CD4-positive, alpha-beta T cell treated with Interleukin-6 for 4 hours (primary cell): Measurements from ENCODE around the gene ITGA6.
"Not testable (repeated sequence)": the region's sequence is repeated elsewhere in the genome, so short reads cannot be mapped to it uniquely, and the experiment has no call there.

Source experiments
- DNase-seq: peaks from one replicate; pipeline ENCODE4 v3.0.0-alpha.2; 2020; ENCODE audit warnings: mixed read lengths

The ITGA6 gene

DNA sequence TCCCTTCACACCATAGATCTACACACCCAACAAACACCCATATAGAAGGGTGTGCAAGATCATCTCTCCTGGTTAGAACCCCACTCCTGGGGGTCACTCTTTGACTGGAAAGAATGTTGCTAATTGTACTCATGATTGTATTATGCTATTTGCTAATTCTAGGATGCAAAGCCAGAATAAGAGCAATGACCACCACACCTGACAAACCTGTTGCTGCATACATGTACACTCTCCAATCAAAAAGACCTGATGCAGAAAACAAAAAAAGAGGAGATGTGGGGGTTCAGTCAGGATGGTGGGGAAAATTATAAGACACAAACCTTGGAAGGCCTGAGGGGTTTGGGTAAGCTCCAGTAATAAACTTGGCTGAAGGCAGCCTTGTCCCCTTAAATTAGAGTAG is 91.6 kb downstream of the ITGA6 start:
- DNase-seq: no peak

DNA sequence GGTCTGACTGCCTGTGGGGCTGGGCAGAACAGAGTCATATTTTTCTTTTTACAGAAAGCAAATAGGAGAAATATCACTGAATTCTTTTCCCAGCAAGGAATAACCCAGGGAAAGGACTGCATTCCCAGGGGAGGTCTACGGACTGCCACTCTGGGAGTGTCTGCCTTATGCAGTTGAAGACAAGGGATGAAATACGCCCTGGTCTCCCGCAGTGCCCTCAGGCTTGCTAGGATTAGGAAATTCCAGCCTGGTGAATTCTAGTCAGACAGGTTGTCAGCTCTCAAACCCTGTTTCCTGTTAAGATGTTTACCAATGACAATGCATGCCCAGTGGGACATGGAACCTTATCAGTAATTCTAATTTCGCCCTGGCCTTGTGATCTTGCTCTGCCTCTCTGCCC is 98.2 kb downstream of the ITGA6 start:
- DNase-seq: no peak

DNA sequence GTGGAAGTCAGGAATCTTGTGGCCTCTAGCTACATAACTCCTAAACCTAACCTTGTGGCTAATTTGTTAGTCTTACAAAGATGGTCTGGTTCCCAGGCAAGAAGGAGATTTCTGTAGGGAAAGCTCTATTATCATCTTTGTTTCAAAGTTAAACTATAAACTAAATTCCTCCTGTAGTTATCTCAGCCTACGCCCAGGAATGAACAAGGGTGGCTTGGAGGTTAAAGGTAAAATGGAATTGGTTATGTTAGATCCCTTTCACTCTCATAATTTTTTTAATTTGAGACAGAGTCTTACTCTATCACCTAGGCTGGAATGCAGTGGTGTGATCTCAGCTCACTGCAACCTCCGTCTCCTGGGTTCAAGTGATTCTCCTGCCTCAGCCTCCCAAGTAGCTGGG is 103.9 kb downstream of the ITGA6 start:
- no peak for DNase-seq

DNA sequence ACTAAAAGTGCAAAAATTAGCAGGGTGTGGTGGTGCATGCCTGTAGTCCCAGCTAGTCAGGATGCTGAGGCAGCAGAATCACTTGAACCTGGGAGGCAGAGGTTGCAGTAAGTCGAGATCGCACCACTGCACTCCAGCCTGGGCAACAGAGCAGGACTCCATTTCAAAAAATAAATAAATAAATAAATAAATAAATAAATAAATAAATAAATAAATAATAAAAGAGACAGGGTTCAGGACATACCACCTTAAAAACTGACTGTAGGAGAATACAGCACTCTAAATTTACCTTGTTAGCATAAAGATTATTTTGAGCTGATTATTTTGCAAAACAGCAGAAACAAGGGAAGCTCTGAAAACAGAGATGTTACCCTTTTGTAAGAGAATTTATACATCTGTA is 105.1 kb downstream of the ITGA6 start:
- not testable (repeated sequence) for DNase-seq

DNA sequence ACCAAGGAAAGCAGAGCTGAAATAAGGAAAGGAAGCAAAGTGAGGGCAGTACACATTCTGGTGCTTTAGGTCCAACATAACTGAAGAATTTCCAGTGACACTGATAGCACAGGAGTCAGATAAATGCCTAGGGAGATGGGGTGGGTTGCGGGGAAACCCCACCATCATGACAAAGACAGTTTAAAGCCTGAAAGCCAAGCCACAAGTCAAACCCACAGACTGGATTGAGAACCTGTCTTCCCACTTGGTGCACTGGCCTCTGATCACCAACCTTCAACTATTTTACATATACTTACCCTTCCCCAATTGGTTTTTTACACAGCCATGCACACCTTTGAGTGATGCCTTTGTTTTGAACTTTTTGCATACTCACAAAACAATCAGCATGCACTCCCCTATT is 106.3 kb downstream of the ITGA6 start:
- no peak for DNase-seq

DNA sequence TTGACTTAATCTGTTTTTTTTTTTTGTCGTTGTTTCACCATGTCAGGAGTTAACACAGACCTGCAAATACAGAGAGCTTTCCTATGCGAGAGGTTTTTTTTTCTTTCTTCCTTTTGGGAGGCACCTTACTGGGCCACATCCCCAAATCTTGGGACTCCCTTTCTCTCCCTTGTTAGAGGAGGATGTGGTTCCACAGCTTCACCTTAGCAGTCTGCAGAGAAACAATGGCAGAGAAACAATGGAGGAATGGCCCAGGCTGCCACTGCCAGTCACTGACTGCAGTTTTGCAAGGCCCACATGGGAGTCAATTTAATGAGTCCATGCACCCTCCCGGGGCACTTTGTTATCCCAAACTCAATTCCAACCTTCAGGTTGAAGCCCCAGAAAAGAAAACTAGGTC is 107.7 kb downstream of the ITGA6 start:
- no peak for DNase-seq

DNA sequence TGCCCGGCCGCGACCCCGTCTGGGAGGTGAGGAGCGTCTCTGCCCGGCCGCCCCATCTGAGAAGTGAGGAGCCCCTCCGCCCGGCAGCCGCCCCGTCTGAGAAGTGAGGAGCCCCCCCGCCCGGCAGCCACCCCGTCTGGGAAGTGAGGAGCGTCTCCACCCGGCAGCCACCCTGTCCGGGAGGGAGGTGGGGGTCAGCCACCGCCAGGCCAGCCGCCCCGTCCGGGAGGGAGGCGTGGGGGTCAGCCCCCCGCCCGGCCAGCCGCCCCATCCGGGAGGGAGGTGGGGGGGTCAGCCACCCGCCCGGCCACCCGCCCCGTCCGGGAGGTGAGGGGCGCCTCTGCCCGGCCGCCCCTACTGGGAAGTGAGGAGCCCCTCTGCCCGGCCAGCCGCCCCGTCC is 110.5 kb downstream of the ITGA6 start:
- not testable (repeated sequence) for DNase-seq

DNA sequence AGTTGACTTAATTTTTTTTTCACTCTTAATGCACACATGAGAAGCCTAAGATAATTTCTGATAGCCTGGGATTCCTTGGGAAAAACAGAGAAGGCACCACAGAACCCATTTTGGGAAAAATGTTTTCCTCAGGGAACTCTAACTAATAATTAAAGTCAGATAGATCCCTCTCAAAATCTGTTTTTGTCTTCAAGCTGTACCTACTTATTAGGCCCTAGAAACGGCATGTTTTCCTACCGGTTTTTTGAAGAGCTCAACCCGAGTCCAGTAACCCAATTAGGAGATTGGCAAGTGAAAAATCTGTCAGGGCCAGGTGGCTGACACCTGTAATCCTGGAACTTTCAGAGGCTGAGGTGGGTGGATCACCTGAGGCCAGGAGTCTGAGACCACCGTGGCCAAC is 112.4 kb downstream of the ITGA6 start:
- no peak for DNase-seq

DNA sequence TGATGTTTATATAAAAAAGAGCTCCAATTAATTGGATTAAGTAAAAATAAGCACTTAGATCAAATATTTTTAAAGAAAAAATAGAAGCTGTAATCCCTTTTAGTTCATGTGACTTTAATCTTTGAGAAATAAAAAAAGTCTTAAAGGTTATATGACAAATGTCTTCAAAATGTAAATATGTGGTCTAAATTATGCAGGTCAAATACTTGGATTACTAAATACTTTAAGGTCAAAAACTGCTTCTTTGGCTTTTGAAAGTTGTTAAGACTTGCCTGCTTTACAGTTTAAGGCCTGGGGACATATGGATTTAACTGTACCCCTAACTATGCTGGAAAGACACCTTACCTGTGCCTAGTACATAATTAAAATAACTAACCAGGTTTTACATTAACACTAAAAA is 113.0 kb downstream of the ITGA6 start:
- no peak for DNase-seq

DNA sequence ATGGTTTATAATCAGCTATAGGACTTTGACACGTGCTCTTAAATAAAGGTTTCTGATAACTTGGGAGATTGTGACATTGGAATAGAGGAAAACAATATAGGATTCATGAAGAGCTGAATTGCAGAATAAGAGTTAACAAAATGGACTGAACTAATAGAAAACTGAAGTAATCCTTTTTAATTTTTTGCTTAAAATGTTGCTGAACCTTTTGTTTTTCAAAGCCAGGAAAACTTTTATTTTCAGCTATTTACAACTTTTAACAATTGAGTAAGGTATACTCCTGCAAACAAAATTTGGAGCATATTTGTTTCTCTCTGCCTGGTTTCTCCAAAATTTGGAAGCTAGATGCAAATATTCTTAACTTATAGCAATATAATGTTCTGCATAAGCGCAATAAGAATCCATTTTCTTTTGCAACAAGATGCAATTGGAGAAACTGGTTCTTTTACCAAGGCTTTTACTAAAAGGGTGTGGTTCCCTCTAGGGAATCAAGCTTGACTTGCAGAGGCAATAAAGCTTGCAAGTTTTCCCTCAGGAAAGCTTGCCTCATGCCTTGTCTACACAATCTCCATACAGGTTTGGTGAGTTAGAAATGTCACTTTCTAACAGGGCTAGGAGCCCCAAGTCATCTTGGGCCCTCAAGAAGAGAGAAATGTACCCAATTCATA is 118.2 kb downstream of the ITGA6 start:
- no peak for DNase-seq

DNA sequence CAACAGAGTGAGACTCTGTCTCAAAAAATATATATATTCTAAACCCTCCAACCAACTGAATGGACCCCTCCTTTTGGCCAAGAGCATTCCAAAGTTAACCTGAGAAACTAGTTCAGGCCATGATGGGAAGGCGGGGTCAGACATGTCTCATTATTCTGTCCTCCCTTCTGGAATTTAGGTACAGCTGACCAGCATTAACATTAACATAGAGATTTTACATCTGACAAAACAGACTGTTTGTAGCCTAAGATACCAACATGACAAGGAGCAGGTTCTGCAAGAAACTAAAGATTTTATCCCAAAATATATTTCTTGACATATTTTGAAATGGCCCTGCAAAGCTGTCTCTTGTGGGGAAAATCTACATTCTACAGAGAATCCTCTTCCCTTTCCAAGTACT is 121.7 kb downstream of the ITGA6 start:
- DNase-seq: no peak

DNA sequence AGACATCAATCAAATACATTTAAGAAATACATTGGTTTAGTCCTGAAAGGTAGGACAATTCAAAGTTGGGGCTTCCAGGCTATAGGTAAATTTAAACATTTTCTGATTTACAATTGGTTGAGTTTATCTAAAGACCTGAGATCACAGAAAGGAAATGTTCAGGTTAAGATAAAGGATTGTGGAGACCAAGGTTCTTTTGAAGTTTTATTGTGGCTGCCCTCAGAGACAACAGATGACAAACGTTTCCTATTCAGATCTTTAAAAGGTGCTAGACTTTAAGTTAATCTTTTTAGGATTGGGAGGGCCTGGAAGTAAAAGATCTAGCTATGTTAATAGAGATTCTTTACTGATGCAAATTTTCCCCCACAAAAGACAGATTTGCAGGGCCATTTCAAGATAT is 122.4 kb downstream of the ITGA6 start:
- DNase-seq: not testable (repeated sequence)

DNA sequence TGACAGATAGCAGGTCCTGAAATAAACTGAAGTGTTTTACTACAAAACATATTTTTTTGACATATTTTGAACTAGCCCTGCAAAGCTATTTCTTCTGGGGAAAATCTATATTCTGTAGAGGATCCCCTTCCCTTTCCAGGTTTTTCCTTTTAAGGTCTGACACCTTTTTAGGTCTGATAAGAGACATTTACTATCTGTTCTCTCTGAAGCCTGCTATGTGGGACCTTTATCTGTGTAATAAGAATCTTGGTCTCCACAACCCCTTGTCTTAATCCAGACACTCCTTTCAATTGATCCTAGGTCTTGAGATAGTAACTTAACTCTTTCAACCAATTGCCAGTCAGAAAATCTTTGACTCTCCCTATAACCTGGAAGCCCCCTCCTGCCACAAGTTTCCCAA is 123.0 kb downstream of the ITGA6 start:
- DNase-seq: no peak

DNA sequence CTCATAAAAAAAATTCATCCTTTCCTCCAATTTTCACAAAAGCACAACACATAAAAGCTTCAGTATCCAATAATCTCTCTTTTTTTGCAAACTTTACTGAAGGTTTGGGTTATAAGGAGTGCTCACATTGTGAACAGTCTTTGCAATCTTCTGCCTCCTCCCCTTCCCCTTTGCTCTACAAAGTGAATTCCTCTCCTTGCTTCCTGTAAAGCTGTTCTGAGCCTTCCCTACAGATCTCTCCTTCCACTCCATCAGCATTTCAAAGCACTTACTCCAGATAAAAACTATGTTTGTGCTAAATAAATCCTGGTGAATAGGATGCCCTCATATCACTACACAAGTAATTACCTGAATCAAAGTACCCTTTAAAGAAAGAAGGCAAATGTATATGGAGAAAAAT is 123.9 kb downstream of the ITGA6 start:
- DNase-seq: no peak

DNA sequence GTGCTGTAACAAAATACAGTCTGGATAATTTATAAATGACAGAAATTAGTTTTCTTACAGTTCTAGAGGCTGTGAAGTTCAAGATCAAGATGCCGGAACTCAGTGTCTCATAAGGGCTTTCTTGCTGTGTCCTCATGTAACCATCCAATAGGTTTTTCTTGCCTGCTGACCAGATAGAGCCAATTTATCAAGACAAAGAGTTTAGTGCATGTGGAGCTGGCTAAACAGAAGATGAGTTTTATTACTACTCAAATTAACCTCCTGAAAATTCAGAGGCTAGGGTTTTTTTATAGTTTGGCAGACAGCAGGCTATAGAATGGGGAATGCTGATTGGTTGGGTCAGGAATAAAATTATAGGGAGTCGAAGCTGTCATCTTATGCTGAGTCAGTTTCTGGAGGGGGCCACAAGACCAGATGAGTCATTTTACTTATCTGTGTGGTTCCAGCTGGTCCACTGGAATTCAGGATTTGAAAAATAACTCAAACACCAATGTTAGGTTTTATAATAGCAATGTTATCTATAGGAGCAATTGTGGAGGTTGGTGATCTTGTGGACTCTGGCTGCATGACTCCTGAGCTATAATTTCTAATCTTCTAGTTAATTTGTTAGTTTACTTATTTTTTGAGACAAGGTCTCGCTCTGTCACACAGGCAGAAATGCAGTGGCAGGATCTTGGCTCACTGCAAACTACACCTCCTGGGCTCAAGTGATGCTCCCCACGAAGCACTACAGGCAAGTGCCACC is 125.3 kb downstream of the ITGA6 start:
- DNase-seq: no peak

DNA sequence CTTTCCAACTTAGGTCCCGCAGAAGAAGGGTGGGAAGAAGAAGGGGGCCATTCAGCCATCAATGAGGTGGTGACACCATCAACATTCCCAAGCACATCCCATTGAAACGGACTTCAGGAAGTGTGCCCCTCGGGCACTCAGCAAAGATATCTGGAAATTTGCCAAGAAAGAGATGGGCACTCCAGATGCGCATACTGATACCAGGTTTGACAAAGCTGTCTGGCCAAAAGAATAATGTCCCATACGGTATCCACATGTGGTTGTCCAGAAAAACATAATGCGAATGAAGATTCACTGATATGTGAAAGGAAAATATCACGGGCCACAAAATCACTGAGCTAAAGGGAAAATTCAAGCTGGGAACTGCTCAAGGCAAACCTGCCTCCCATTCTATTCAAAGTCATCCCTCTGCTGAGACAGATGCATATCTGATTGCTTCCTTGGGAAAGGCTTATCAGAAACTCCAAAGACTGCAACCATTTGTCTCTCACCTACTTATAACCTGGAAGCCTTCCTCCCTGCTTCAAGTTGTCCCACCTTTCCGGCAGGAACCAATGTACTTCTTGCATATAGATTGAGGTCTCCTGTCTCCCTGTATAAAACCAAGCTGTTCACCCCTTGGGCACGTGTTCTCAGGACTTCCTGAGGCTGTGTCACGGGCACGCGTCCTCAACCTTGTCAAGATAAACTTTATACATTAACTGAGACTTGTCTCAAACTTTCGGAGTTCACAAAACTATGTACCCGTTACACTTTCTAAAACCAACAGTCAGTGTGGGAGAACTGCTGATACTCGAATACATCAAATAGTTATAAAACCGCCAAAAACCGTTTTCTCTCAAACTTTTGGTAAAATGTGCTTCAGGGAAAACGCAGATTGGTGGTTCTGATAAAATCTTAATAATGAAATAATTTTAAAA is 127.2 kb downstream of the ITGA6 start:
- DNase-seq: peak; percentile 15

DNA sequence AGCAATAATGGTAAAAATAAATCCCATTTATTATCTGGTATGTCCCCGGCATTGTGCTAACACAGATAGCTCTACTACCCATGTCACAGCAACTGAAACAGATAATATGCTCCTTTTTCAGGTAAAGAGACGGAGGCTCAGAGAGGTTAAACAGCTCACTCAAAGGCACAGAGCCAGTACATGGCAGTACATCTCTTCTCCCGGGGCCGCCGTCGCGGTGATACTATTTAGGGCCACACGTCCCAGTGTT is 127.8 kb downstream of the ITGA6 start:
- no peak for DNase-seq
